HUES64 (cell line): ENCODE data around the gene FAM114A1.
"Not testable (repeated sequence)": the region's sequence is repeated elsewhere in the genome, so short reads cannot be mapped to it uniquely, and the experiment has no call there.

ENCODE experiments used
- H3K27ac ChIP-seq: 2 replicates; pipeline ENCODE4 v1.7.0; 2013; ENCODE audit warnings: low read depth, low read length, inconsistent platforms
- H3K27me3 ChIP-seq: 2 replicates; pipeline ENCODE4 v1.6.1; 2013; ENCODE audit warnings: mild to moderate bottlenecking, low read length; ENCODE audit not compliant: insufficient read depth
- H3K36me3 ChIP-seq: 2 replicates; pipeline ENCODE4 v1.6.1; 2013; ENCODE audit warnings: mild to moderate bottlenecking, low read length; ENCODE audit not compliant: insufficient read depth
- H3K4me1 ChIP-seq: 2 replicates; pipeline ENCODE4 v1.6.1; 2013; ENCODE audit warnings: mild to moderate bottlenecking, low read length, moderate library complexity; ENCODE audit not compliant: insufficient read depth
- H3K4me3 ChIP-seq: 2 replicates; pipeline ENCODE4 v1.5.1; 2013; ENCODE audit warnings: mild to moderate bottlenecking, low read length, moderate library complexity
- H3K9ac ChIP-seq: 2 replicates; pipeline ENCODE4 v1.6.1; 2013; ENCODE audit warnings: mild to moderate bottlenecking, low read depth, low read length
- H3K9me3 ChIP-seq: 2 replicates; pipeline ENCODE4 v1.6.1; 2013; ENCODE audit warnings: low read depth, low read length; ENCODE audit not compliant: insufficient read depth
- WGBS: fragments of 150-250, 120-280 bp; methylation state at CpG from one replicate; pipeline ENCODE4 v1.1.7; 2013; ENCODE audit warnings: missing lambda C conversion rate; 5-methylcytosine and 5-hydroxymethylcytosine counted together

FAM114A1 gene

GRCh38 chr4:38954727-38955126 is 87.1 kb downstream of the FAM114A1 start:
- Histone ChIP-seq H3K27me3 (no peaks in the 10 kb centered on the region), H3K27ac (no peak overlapping the region), H3K4me3 (no peak overlapping the region), H3K9me3 (no peaks in the 10 kb centered on the region), H3K9ac (no peak overlapping the region), H3K36me3 (no peaks in the 10 kb centered on the region), H3K4me1 (no peaks in the 10 kb centered on the region)

- no peaks in the 10 kb centered on the region for H3K9me3 ChIP-seq
- no peaks in the 10 kb centered on the region for H3K27me3 ChIP-seq
- 96% methylated on average over 4 of the region's 4 CpGs for WGBS
- H3K4me1 ChIP-seq = no peaks in the 10 kb centered on the region
- H3K4me3 ChIP-seq = no peak overlapping the region
- no peaks in the 10 kb centered on the region for H3K36me3 ChIP-seq
- no peak overlapping the region for H3K9ac ChIP-seq
- no peak overlapping the region for H3K27ac ChIP-seq
Observed at GRCh38 chr4:38955957-38956356, 88.4 kb downstream of the FAM114A1 start.

GRCh38 chr4:38957261-38957815 is 89.7 kb downstream of the FAM114A1 start:
- Histone ChIP-seq H3K4me3 (no peak overlapping the region), H3K9ac (no peak overlapping the region), H3K9me3 (no peaks in the 10 kb centered on the region), H3K4me1 (no peaks in the 10 kb centered on the region), H3K27me3 (no peaks in the 10 kb centered on the region), H3K27ac (no peak overlapping the region), H3K36me3 (no peaks in the 10 kb centered on the region)
- 82% methylated on average over 5 of the region's 5 CpGs for WGBS

- no peaks in the 10 kb centered on the region for H3K27me3 ChIP-seq
- no peak overlapping the region for H3K4me3 ChIP-seq
- no peaks in the 10 kb centered on the region for H3K9me3 ChIP-seq
- no peak overlapping the region for H3K9ac ChIP-seq
- no peak overlapping the region for H3K27ac ChIP-seq
- no peaks in the 10 kb centered on the region for H3K4me1 ChIP-seq
- WGBS = 91% methylated on average over 2 of the region's 3 CpGs
- no peaks in the 10 kb centered on the region for H3K36me3 ChIP-seq
Observed at GRCh38 chr4:38957893-38958292, 90.3 kb downstream of the FAM114A1 start.

- 96% methylated on average over 3 of the region's 4 CpGs for WGBS
- no peaks in the 10 kb centered on the region for H3K27me3 ChIP-seq
- no peak overlapping the region for H3K27ac ChIP-seq
- no peaks in the 10 kb centered on the region for H3K4me1 ChIP-seq
- no peaks in the 10 kb centered on the region for H3K9me3 ChIP-seq
- H3K9ac ChIP-seq = no peak overlapping the region
- H3K4me3 ChIP-seq = no peak overlapping the region
- no peaks in the 10 kb centered on the region for H3K36me3 ChIP-seq
Observed at GRCh38 chr4:38958453-38959190, 91.0 kb downstream of the FAM114A1 start.

GRCh38 chr4:38959248-38959647 is 91.6 kb downstream of the FAM114A1 start:
- H3K9ac ChIP-seq, H3K27ac ChIP-seq, H3K4me3 ChIP-seq, H3K36me3 ChIP-seq, H3K27me3 ChIP-seq, H3K4me1 ChIP-seq, H3K9me3 ChIP-seq: not testable (repeated sequence)
- 86% methylated on average over 5 of the region's 5 CpGs for whole genome bisulfite sequencing

GRCh38 chr4:38964942-38965775 is 97.6 kb downstream of the FAM114A1 start:
- Histone ChIP-seq H3K9me3 (no peaks in the 10 kb centered on the region), H3K4me3 (no peak overlapping the region), H3K9ac (no peak overlapping the region), H3K4me1 (0 out of 2 replicates have a peak, but pooled peaks cover 4% of the 10 kb centered on the region), H3K27ac (no peak overlapping the region), H3K36me3 (no peaks in the 10 kb centered on the region), H3K27me3 (no peaks in the 10 kb centered on the region)
- WGBS = 87% methylated on average over 10 of the region's 11 CpGs

GRCh38 chr4:38965866-38966265 is 98.3 kb downstream of the FAM114A1 start:
- Histone ChIP-seq H3K4me3 (no peak overlapping the region), H3K9ac (no peak overlapping the region), H3K4me1 (0 out of 2 replicates have a peak, but pooled peaks cover 4% of the 10 kb centered on the region), H3K27me3 (no peaks in the 10 kb centered on the region), H3K27ac (no peak overlapping the region), H3K9me3 (no peaks in the 10 kb centered on the region), H3K36me3 (no peaks in the 10 kb centered on the region)
- 90% methylated on average over 2 of the region's 3 CpGs for WGBS

- Histone ChIP-seq H3K4me3 (no peak overlapping the region), H3K36me3 (no peaks in the 10 kb centered on the region), H3K27me3 (no peaks in the 10 kb centered on the region), H3K27ac (no peak overlapping the region; the same call in 1 of the 2 replicates), H3K9ac (no peak overlapping the region), H3K9me3 (no peaks in the 10 kb centered on the region), H3K4me1 (0 out of 2 replicates have a peak, but pooled peaks cover 4% of the 10 kb centered on the region)
- 94% methylated on average over 5 of the region's 7 CpGs for WGBS
Observed at GRCh38 chr4:38967260-38968095, 99.9 kb downstream of the FAM114A1 start.

GRCh38 chr4:38968668-38969067 is 101.1 kb downstream of the FAM114A1 start:
- H3K9ac ChIP-seq = no peak overlapping the region
- H3K4me3 ChIP-seq = no peak overlapping the region
- H3K4me1 ChIP-seq = 0 out of 2 replicates have a peak, but pooled peaks cover 4% of the 10 kb centered on the region
- no peaks in the 10 kb centered on the region for H3K9me3 ChIP-seq
- H3K27me3 ChIP-seq = no peaks in the 10 kb centered on the region
- H3K36me3 ChIP-seq = no peaks in the 10 kb centered on the region
- 99% methylated on average over 5 of the region's 5 CpGs for WGBS
- H3K27ac ChIP-seq = no peak overlapping the region
